Thymus (tissue), 11 donors: ENCODE data around the gene ZMIZ1. TPM values are rescaled to one million over a fixed set of nuclear protein-coding genes. Genes with fewer than 3 reads are reported as not detected.
"Not testable (repeated sequence)": the region's sequence is repeated elsewhere in the genome, so short reads cannot be mapped to it uniquely, and the experiment has no call there.

Experiments
- DNase-seq, 9 donors: peaks; one replicate each; pipeline ENCODE4 v3.0.0-alpha.2; 2013; ENCODE audit warnings: low spot score in 9 of 9, low read depth in 6 of 9, missing footprints in 1 of 9
- H3K27ac ChIP-seq, 2 donors: one replicate each; pipeline ENCODE4 v1.5.1; 2013; ENCODE audit warnings: control low read depth in 1 of 2, low read depth in 1 of 2, low read length in 1 of 2, mild to moderate bottlenecking in 1 of 2, moderate library complexity in 1 of 2
- H3K27me3 ChIP-seq, 2 donors: one replicate each; pipeline ENCODE4 v1.5.1; 2013; ENCODE audit warnings: low read length in 1 of 2; ENCODE audit not compliant: control insufficient read depth in 2 of 2, insufficient read depth in 1 of 2
- H3K36me3 ChIP-seq, 2 donors: one replicate each; pipeline ENCODE4 v1.5.1; 2013; ENCODE audit warnings: low read length in 1 of 2, mild to moderate bottlenecking in 1 of 2, moderate library complexity in 1 of 2; ENCODE audit not compliant: control insufficient read depth in 2 of 2, insufficient read depth in 2 of 2
- H3K4me1 ChIP-seq, 2 donors: one replicate each; pipeline ENCODE4 v1.5.1; 2013; ENCODE audit warnings: low read length in 2 of 2; ENCODE audit not compliant: control insufficient read depth in 2 of 2, insufficient read depth in 2 of 2
- H3K4me3 ChIP-seq, 2 donors: one replicate each; pipeline ENCODE4 v1.5.1; 2013; ENCODE audit warnings: low read length in 2 of 2, control low read depth in 1 of 2, mild to moderate bottlenecking in 1 of 2
- H3K9me3 ChIP-seq, 2 donors: one replicate each; pipeline ENCODE4 v1.5.1; 2013; ENCODE audit warnings: low read length in 1 of 2, mild to moderate bottlenecking in 1 of 2; ENCODE audit not compliant: control insufficient read depth in 2 of 2, insufficient read depth in 1 of 2
- WGBS: extraction: QIAGEN DNeasy Blood & Tissue Kit; methylation state at CpG from one replicate; pipeline ENCODE4 v1.1.7; 2013; 5-methylcytosine and 5-hydroxymethylcytosine counted together
- polyA plus RNA-seq: library from polyadenylated mRNA; stranded (reverse); fragments of 200-250 nt; gene quantifications from one replicate; pipeline ENCODE4 v1.2.3, GENCODE V29; 2013
- total RNA-seq: library from RNA; stranded (reverse); fragments of 120-200 nt; gene quantifications from one replicate; pipeline ENCODE4 v1.2.4, GENCODE V29; 2013
- donor health status: healthy.

The ZMIZ1 gene
- total and polyA plus RNA-seq, 2 donors, result 7.4 to 14.2 TPM

GRCh38 chr10:79335094-79335469 is 266.3 kb downstream of the ZMIZ1 start:
- H3K4me3 ChIP-seq, result no peak overlapping the region
- no peak for DNase-seq
- no peaks in the 10 kb centered on the region for H3K9me3 ChIP-seq
- H3K4me1 ChIP-seq, result peaks cover 0 to 6% of the 10 kb centered on the region in 2 donors
- H3K27me3 ChIP-seq, result no peaks in the 10 kb centered on the region
- WGBS, result 96% methylated on average over 2 of the region's 2 CpGs
- no peak overlapping the region for H3K27ac ChIP-seq
- H3K36me3 ChIP-seq, result no peaks in the 10 kb centered on the region

GRCh38 chr10:79335470-79336235 is 266.9 kb downstream of the ZMIZ1 start:
- Histone ChIP-seq H3K27ac (no peak overlapping the region), H3K9me3 (no peaks in the 10 kb centered on the region), H3K4me1 (peaks cover 0 to 6% of the 10 kb centered on the region in 2 donors), H3K4me3 (no peak overlapping the region), H3K36me3 (no peaks in the 10 kb centered on the region), H3K27me3 (no peaks in the 10 kb centered on the region)
- DNase-seq, result no peak
- WGBS, result 90% methylated on average over 13 of the region's 13 CpGs

GRCh38 chr10:79336276-79336675 is 267.5 kb downstream of the ZMIZ1 start:
- no peak overlapping the region for H3K4me3 ChIP-seq
- H3K36me3 ChIP-seq, result no peaks in the 10 kb centered on the region
- peaks cover 0 to 4% of the 10 kb centered on the region in 2 donors for H3K4me1 ChIP-seq
- over 99% methylated on average over 3 of the region's 3 CpGs for WGBS
- no peak overlapping the region for H3K27ac ChIP-seq
- no peaks in the 10 kb centered on the region for H3K27me3 ChIP-seq
- H3K9me3 ChIP-seq, result no peaks in the 10 kb centered on the region
- no peak for DNase-seq

GRCh38 chr10:79336739-79337138 is 268.0 kb downstream of the ZMIZ1 start:
- no peak for DNase-seq
- WGBS, result 83% methylated on average over 7 of the region's 7 CpGs
- no peaks in the 10 kb centered on the region for H3K36me3 ChIP-seq
- no peaks in the 10 kb centered on the region for H3K4me1 ChIP-seq
- H3K9me3 ChIP-seq, result no peaks in the 10 kb centered on the region
- no peak overlapping the region for H3K27ac ChIP-seq
- no peaks in the 10 kb centered on the region for H3K27me3 ChIP-seq
- H3K4me3 ChIP-seq, result no peak overlapping the region

GRCh38 chr10:79337783-79338469 is 269.2 kb downstream of the ZMIZ1 start:
- H3K36me3 ChIP-seq, H3K27ac ChIP-seq, H3K4me3 ChIP-seq, DNase-seq, H3K27me3 ChIP-seq, H3K9me3 ChIP-seq, H3K4me1 ChIP-seq: not testable (repeated sequence)
- WGBS, result 98% methylated on average over 7 of the region's 11 CpGs

GRCh38 chr10:79339266-79339665 is 270.5 kb downstream of the ZMIZ1 start:
- Histone ChIP-seq H3K27me3 (no peaks in the 10 kb centered on the region), H3K36me3 (no peaks in the 10 kb centered on the region), H3K4me1 (no peaks in the 10 kb centered on the region), H3K9me3 (no peaks in the 10 kb centered on the region), H3K27ac (no peak overlapping the region), H3K4me3 (no peak overlapping the region)
- DNase-seq, result no peak
- WGBS, result 96% methylated on average over 3 of the region's 3 CpGs

- WGBS, result 98% methylated on average over 5 of the region's 5 CpGs
- Histone ChIP-seq H3K9me3 (no peaks in the 10 kb centered on the region), H3K36me3 (no peaks in the 10 kb centered on the region), H3K4me1 (peaks cover 0 to 7% of the 10 kb centered on the region in 2 donors), H3K27me3 (no peaks in the 10 kb centered on the region), H3K27ac (no peak overlapping the region), H3K4me3 (no peak overlapping the region)
- no peak for DNase-seq
Measured at GRCh38 chr10:79340646-79341244, 272.0 kb downstream of the ZMIZ1 start.

GRCh38 chr10:79342295-79342761 is 273.6 kb downstream of the ZMIZ1 start:
- Histone ChIP-seq H3K4me1 (peaks cover 3 to 16% of the 10 kb centered on the region in 2 donors), H3K27me3 (no peaks in the 10 kb centered on the region), H3K9me3 (no peaks in the 10 kb centered on the region), H3K36me3 (no peaks in the 10 kb centered on the region), H3K4me3 (no peak overlapping the region), H3K27ac (no peak overlapping the region)
- DNase-seq, result no peak
- 99% methylated on average over 5 of the region's 5 CpGs for WGBS
